SK-N-MC (cell line): Measurements from ENCODE around the gene LRRN1.

Source experiments
- EZH2 ChIP-seq: fragments of 200-600 bp; sonication (generic); IDR thresholded peaks from one replicate; pipeline ENCODE4 v1.6.1; 2017; ENCODE audit warnings: antibody characterized with exemption
- POLR2AphosphoS5 ChIP-seq: IDR thresholded peaks from 2 replicates; pipeline ENCODE4 v1.6.1; 2012; ENCODE audit warnings: mild to moderate bottlenecking, low read depth, low read length, borderline replicate concordance

GRCh38 chr3:3782457-3782856 lies 16.8 kb upstream of the LRRN1 start:
- TF ChIP-seq EZH2 (no peak), POLR2AphosphoS5 (no peak)
